GM19395 (cell line): ENCODE results near the gene EMX2.
"Not testable (repeated sequence)": the region's sequence is repeated elsewhere in the genome, so short reads cannot be mapped to it uniquely, and the experiment has no call there.

Experiments used
- ATAC-seq: cut with Tn5 transposase; IDR thresholded peaks from one replicate; pipeline ENCODE4 v1.9.1; 2021; ENCODE audit warnings: mild to moderate bottlenecking, moderate library complexity; ENCODE audit not compliant: unreplicated experiment

The EMX2 gene

DNA sequence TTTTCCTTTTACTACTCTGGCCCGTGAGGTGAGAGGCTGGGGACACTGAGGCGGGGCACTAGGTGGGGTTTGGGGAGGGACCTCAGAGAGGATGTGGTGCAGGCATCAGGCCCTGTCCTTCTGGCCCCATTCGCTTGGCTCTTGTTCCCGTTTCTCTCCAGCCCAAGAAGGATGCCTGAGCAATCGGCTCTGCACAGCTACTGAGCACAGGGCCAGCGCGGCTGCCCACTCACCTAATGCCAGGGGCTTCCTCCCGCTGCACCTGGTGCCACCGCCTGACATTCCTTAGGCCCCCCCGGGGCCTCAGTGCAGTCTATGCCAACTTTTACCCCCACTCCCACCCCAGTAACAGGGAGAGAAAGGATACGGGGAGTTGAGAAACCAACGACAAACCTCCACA is 12.5 kb downstream of the EMX2 start:
- no peak for ATAC-seq

DNA sequence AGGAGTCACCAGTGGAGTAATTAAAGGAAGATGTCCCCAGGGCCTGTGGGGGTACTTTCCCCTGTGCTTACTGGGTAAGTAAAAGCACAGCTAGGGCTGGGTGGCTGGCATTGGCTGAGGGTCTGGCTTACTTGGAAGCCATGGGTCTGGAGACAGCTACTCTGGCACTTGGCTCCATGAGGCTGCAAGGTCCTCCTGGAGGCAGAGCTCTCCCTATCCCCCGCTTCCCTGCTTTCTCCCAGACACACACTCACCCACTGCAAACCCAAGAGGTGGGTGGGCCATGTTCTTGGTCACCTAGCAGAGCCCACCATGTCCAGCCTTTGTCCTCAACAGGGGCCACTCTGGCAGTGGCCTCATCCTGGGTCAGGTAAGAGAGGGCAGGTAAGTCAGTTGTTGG is 13.3 kb downstream of the EMX2 start:
- no peak for ATAC-seq

DNA sequence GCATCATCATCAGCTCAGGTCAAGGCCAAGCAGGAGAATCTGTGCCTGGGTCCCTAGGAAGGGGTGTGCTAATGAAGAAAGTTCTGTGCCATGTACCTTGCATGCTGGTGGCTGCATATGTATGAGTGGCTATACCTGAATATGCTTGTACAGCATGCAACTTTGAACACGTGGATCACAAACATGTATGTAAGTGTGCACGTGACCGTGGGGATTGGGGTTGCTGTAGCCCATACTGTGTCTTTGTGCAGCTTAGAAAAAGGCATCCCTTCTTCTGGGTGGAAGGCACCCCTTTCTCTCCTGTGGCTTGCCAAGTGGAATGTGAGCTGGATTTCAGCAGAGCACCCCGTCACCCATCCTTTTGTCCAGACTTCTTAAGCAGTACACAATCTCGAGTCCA is 13.8 kb downstream of the EMX2 start:
- ATAC-seq, result no peak

DNA sequence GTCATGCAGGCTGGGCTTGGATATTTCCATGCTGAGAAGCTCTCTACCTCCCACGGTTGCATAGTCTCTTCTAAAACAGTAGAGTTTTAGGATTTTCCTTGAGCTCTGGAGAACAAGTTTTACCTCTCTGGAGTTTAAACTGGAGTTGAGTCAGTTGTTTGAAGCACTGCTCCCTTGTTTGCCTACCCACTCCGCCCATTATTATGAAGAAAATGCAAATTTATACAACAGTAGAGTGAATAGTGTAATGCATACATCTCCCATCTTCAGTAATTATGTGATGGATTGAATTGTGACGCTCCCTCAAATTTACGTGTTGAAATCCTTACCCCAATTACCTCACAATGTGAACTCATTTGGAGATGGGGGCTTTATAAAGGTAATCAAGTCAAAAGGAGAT is 17.2 kb downstream of the EMX2 start:
- no peak for ATAC-seq

DNA sequence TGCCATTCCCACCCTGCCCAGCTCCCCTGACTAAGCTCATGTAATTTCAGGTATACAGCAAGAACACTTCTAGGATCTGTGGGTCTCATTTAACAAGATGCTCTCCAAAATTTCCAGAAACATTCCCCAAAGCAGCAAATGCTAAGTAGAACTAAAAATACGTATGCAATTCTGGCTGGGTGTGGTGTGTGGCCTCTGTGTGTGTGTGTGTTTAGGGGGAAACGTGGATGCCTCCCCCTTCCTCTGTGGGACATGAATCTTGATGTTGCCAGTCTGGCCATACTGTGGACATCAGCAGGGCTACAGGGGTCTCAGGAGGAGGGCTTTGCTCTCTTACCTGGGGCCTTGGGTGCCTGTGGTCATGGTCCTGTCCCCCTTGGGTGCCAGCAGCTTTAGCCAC is 18.4 kb downstream of the EMX2 start:
- no peak for ATAC-seq

DNA sequence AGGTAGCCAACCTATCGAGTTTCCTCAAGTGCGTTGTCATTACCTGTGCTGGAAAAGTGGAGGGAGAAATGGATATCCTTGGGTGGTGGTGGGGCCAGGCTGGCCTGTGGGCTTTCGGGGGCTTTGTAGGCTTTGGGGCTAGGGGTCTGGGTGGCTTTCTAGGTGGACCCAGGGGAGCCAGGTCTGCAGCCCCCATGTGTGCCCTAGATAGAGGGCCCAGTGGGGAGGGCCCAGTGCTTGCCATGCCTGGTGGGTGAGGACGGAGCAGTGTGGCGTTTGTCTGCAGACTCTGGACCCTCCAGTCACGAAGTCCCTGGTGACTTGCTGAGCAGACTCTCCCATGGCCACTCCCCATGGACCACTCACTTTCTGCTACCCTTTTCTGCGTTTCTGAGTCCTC is 19.7 kb downstream of the EMX2 start:
- no peak for ATAC-seq

DNA sequence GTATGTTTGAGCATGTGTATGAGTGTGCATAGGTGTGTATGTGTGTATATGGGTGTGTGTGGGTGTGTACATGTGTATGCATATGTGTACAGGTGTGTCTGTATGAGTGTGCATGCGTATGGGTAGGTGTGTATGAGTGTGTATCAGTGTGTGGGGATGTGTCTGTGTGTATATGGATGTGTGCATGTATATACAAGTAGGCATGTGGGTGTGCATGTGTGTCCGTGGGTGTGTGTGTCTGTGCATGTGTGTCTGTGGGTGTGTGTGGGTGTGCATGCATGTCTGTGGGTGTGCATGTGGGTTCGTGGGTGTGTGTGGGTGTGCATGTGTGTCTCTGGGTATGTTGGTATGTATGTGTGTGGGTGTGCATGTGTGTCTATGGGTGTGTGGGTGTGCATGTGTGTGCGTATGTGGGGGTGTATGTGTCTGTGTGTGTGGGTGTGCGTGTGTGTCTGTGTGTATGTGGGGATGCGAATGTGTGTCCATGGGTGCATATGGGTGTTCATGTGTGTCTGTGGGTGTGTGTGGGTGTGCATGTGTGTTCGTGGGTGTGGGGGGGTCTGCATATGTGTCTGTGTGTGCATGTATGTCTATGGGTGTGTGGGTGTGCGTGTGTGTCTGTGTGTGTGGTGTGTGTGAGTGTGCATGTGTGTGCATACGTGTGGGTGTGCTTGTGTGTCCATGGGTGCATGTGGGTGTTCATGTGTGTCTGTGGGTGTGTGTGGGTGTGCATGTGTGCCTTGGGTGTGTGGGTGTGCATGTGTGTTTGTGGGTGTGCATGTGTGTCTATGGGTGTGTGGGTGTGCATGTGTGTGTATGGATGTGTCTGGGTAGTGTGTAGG is 20.6 kb downstream of the EMX2 start:
- no peak for ATAC-seq

DNA sequence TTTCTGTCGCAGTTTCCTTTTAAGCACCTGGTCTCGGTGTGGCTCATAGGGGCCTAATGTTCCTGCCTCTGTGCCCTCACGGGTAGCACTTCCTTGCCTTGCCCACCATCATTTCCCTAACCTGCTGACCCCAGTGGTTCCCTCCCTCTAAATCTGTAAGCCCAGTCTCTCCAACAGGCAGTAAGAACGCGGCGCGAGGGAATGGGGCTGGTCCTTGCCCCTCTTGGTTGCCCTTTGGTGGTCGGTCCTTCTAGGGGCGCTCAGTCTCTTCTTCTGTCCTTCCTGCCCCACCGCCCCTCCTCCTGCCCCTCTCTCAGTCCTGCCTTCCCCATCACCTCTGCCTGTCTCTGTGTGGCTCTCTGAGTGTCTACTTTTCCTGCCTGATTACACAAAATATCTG is 21.2 kb downstream of the EMX2 start:
- ATAC-seq, result no peak

DNA sequence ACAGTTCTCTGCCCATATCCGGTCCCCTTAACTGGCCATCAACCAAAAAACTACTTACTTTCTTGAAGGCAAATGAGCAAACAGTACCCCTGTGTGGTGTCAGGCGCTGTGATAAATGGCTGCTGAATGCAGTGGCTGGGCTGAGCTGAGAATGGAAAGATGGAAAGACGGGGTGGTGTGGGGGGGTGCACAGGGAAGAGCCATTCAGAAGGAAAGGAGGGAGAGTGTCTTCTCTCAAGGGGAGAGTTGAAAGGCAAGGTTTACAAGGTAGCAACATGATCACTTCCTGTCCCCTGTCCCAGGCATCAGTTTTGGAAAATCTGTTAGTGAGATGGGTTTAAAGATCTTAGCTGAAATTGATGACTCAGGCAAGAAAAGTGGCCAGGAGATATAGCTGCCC is 22.5 kb downstream of the EMX2 start:
- ATAC-seq, result no peak

DNA sequence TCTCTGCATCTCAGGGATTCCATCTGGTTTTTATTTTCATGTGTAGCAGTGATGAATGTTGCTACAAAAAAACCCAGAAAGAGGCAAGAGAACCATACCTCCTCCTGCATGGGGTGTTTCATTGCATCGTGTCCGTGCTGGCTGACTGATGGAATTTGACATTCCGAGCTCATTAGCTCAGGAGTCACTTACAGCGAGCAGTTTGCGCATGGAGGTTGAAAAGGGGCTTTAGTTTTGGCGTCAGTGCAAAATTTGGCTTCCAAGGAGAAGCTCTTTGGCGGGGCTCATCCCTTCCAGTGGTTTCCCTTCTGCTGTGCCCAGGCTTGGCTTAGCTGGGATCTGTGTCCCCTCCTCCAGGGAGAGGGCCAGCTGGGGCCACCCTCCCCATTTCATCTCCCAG is 25.8 kb downstream of the EMX2 start:
- no peak for ATAC-seq

DNA sequence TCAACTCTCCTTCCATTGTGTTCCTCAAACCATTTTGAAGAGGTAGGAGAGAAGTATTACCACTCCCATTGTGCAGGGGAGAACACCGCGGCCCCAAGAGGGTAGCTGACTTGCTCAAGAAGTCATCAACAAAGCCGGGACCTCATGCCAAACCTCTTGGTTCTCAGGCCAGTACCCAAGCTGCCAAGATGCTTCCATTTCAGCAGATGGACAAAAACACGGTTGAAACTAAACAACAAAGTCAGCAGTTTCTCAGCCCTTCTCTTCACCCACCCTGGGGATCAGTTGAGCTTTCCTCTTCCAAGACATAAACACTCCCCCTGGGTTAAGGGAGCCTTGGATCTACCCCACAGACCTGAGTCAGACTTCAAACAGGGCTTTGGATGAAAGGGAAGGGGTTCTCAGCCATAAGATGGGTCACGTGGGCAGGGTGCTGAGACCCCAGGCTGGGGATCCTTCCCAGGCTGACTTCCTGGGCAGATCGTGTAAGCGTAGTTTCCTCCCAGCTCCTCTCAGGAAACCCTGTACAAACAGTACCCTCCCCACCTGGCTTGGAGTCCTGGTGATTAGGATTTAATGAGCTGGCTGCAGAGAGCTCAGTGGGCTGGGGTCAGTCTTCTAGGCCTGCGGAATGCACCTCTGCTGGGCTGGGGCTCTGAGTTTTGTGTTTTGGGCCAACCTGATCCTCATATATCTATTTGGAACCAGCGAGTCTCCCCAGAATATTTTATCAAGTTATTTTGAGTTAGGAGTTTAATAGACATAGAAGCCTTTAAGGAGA is 27.3 kb downstream of the EMX2 start:
- ATAC-seq, result no peak

DNA sequence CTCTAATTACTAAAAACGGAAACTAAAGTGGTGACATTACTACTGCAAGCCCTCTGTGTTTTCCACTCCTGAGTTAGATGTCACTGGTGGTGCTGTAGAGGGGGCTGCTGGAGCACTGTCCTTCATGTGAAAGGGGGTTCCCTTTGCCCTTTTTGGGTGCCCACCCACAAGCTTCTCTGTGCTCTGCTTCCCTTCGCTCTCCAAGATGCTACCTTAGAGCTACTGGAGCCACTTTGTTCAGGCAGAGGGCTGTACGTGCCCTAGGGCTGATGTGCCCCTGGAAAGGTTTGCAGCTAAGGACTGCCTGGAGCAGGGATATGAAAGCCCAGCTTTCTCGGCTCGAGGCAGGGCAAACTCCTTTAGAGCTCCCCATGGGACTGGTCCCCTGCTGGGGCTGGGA is 28.3 kb downstream of the EMX2 start:
- no peak for ATAC-seq

DNA sequence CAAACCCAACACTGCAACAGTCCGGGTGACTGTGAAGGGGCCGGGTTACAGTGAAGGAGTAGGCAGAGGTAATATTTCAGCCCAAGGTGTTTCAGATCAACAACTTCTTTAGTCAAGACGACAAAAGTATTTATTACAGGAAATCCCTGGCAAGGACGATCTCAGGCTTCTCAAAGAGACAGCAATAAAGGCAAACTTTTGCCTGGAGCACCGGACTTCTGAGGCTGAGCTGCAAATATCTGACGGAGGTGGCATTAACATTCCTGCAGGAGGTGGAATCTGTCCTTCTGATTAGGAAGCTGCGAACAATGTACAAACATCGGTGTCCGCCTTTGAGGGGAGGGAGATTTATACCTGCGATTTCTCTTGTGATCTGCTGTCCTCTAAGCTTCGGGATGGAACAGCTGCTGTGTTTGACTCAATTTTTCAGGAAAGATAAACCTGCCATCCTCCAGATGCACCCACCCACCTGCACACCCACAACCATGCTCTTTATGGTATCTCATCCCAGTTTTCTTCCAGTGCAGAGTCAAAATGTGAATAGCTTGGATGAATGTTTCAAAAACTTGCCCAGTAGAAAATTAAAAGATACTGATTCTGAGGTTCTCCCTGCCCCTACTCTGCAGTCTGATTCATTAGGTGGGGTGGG is 32.1 kb downstream of the EMX2 start:
- ATAC-seq, result no peak

DNA sequence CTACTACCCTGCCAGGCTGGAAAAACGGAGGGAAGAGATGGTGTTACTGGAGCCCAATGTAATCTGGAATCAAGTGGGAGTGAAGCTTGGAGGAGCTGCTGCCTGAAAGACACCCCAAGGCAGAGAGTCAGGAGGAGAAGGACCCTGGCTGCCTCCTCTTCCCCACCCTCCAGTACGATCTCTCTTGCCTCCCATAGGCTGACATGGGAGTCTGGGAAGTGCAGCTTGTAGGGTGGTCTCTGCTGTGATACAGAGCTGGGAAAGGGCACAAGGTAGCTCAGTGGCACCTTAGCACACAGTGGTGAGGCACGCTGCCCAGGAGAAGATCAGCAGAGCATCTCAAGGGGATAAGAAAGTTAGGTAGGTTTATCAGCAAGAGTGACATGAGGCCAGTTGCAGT is 35.9 kb downstream of the EMX2 start:
- ATAC-seq, result no peak

DNA sequence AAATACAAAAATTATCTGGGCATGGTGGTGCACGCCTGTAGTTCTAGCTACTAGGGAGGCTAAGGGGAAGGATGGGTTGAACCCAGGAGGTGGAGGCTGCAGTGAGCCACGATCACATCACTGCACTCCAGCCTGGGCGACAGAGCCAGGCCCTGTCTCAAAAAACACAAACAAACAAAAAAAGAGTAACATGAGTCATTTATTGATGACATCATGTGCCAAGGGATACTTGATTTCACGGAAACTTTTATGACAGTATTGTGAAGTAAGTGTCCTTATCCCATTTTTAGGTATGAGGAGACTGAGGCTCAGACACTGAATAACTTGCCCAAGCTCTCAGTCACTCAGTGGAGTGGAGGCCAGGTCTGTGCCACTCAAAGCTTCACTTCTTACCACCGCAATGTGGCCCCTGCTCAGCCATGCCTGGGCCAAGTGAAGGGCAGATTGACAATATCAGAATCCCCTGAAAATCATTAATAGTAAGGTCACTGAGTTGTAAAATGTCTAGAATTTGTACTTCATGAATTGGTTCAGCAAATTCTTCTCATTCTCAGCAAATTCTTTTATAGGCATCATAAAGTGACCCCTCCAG is 36.5 kb downstream of the EMX2 start:
- ATAC-seq, result no peak

DNA sequence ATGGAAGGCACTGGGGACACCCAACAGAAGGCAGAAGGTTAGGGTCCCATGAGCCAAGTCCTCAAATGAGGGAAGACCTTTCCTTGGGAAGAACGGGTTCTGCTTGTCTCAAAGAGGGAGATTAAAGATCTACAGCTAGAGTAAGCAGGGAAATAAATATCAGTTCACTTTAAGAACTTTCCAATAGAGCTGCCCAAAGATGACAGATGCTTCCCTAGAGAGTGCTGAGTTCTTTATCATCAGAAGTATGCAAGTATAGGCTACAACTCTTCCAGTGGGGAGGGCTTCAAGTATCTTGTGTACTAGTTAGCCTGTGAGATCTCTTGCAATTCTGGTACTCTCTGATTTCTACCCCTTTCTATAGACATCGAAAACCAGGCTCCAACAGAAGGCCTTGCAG is 39.4 kb downstream of the EMX2 start:
- ATAC-seq, result no peak

DNA sequence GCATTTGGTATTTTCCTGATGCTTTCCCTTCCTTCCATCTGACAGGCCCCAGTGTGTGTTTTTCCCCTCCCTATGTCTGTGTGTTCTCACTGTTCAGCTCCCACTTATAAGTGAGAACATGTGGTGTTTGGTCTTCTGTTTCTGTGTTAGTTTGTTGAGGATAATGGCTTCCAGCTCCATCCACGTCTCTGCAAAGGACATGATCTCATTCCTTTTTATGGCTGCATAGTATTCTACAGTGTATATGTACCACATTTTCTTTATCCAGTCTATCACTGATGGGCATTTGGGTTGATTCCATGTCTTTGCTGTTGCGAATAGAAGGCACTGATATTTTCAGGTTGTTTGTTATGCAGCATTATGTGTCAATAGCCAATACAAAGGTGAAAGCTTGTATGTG is 42.3 kb downstream of the EMX2 start:
- ATAC-seq, result not testable (repeated sequence)

DNA sequence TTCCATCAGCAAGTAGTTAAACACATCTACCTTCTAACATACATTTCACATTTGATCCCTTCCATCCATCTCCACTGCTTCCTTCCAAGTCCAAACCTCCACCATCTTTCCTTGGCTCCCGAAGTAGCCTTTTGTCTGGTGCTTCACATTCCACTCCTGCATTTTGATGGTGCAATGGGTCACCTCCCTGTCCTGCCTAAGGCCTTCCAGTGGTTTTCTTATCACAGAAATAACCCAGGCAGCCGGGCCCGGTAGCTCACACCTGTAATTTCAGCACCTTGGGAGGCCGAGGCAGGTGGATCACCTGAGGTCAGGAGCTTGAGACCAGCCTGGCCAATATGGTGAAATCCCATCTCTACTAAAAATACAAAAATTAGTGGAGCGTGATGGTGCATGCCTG is 44.5 kb downstream of the EMX2 start:
- ATAC-seq, result no peak

DNA sequence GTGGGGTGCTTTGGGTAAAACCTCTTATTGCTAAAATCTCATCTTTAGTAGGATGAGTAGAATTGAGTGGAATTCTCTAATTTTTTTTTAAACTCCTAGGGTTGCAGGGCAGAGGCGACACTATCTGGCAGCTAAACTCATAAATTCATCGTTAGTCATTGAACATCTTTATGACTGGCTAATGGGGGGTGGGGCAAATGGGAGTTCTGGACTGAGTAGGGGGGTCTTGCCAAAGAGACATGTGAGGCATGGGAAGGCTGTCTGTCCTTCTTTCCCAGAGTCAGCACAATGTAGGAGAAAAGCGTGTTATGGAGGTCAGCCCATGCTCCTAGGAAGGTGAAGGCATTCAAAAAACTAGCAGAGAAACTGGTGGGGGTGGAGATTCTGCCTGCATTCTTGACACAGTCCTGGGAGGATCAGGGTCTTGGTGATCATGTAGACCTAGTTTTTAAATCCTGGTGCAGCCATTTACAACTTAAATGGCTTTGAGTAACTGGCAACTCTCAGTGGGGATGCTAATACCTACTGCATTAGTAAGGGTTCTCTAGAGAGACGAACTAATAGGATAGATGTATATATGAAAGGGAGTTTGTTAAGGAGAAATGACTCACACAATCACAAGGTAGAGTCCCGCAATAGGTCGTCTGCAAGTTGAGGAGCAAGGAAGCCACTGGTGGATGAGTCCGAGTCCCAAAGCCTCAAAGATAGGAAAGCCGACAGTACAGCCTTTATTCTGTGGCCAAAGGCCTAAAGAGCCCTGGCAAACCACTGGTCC is 47.7 kb downstream of the EMX2 start:
- no peak for ATAC-seq

DNA sequence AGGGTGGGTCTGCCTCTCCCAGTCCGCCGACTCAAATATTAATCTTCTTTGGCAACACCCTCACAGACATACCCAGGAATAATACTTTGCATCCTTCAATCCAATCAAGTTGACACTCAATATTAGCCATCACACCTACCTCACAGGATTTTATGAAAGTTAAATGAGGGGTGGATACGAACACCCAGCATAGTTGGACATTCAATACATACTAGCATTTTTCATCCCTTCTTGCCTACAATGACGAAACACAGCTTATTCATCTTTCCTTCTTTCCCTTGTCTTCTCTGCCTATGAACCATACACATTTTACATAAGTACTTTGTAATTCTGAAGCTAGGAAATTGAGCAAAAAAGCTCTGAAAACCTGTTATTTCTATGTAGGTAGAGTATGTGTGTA is 48.5 kb downstream of the EMX2 start:
- ATAC-seq, result no peak

DNA sequence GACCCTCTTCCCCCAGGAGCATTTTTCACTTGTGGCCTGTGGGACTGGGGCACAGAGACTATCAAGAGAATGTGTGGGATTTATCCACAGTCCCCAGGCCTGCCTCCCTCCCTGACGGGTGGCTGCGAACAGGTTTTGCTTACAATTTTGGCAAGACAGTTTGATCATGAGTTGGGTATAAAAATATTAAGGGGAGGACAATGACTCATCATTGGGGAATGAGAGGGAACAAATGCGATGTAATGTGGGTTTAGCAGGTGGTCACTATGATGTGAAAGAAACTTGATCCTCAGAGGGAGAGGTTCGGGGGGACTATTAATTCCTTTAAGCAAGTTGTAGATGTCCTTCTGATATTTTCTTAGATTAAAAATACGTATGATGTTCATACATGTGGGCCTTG is 52.2 kb downstream of the EMX2 start:
- no peak for ATAC-seq
